Lower leg skin (tissue), 3 donors: ENCODE results near the gene DSCAML1.

Source experiments
- POLR2A ChIP-seq, 2 donors: fragments of 450-650 bp; IDR thresholded peaks; one replicate each; pipeline ENCODE4 v1.6.1; 2016 to 2017; ENCODE audit warnings: antibody characterized with exemption in 2 of 2, mild to moderate bottlenecking in 1 of 2, moderate library complexity in 1 of 2
- TF ChIP-seq, protein P1 (sequence below), 3 donors: fragments of 450-650 bp; IDR thresholded peaks; one replicate each; pipeline ENCODE4 v1.5.1; 2016; ENCODE audit warnings: antibody characterized with exemption in 3 of 3, mild to moderate bottlenecking in 3 of 3, moderate library complexity in 2 of 3

DNA sequence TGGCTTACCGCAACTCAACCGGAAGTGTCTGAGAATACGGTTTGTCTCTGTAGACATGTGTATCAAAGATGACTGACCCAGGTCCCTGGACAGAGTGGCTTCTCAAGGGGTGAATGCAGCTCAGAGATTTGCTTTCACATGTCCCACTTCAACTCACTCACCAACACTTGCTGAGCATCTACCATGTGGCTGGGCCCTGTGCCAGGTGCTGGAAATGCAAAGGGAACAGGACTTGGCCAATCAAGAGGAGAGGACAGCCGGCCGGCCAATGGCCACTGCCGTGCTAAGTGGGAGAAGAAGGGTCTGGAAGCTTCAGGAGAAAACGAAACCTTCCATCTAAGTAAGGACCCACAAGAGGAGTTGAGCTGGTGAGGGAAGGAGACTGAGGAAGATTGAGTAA is 318.1 kb downstream of the DSCAML1 start:
- TF ChIP-seq, protein P1, sequence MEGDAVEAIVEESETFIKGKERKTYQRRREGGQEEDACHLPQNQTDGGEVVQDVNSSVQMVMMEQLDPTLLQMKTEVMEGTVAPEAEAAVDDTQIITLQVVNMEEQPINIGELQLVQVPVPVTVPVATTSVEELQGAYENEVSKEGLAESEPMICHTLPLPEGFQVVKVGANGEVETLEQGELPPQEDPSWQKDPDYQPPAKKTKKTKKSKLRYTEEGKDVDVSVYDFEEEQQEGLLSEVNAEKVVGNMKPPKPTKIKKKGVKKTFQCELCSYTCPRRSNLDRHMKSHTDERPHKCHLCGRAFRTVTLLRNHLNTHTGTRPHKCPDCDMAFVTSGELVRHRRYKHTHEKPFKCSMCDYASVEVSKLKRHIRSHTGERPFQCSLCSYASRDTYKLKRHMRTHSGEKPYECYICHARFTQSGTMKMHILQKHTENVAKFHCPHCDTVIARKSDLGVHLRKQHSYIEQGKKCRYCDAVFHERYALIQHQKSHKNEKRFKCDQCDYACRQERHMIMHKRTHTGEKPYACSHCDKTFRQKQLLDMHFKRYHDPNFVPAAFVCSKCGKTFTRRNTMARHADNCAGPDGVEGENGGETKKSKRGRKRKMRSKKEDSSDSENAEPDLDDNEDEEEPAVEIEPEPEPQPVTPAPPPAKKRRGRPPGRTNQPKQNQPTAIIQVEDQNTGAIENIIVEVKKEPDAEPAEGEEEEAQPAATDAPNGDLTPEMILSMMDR (IDR thresholded peaks at IDR 0.05): no peak
- TF ChIP-seq POLR2A (IDR thresholded peaks at IDR 0.05): no peak
